CD4-positive, alpha-beta T cell treated with Interleukin-1 beta for 1 hour (primary cell): ENCODE data around the gene SNX19.
"Not testable (repeated sequence)": the region's sequence is repeated elsewhere in the genome, so short reads cannot be mapped to it uniquely, and the experiment has no call there.

Experiments
- DNase-seq, 2 donors: peaks; one replicate each; pipeline ENCODE4 v3.0.0-alpha.2; 2020 to 2022

Gene SNX19

GRCh38 chr11:130916238-130916855 is at the start of gene SNX19:
Gene SNX19, minus strand, starts transcription at chr11:130916479. Its CDS starts 540 bp downstream, at chr11:130915939.
- DNase-seq = peak; percentile 92 to 93

GRCh38 chr11:130964058-130964792 is 47.9 kb upstream of the SNX19 start:
- DNase-seq = no peak

- DNase-seq = no peak
Measured at GRCh38 chr11:130947889-130948288, 31.6 kb upstream of the SNX19 start.

GRCh38 chr11:130947481-130947880 is 31.2 kb upstream of the SNX19 start:
- no peak for DNase-seq

- DNase-seq = no peak
Measured at GRCh38 chr11:130947058-130947457, 30.8 kb upstream of the SNX19 start.

- no peak for DNase-seq
Measured at GRCh38 chr11:130945896-130946295, 29.6 kb upstream of the SNX19 start.

GRCh38 chr11:130940706-130941105 is 24.4 kb upstream of the SNX19 start:
- DNase-seq = no peak

- no peak for DNase-seq
Measured at GRCh38 chr11:130937051-130937450, 20.8 kb upstream of the SNX19 start.

GRCh38 chr11:130932086-130932712 is 15.9 kb upstream of the SNX19 start:
- no peak for DNase-seq

- no peak for DNase-seq
Measured at GRCh38 chr11:130924750-130925149, 8.5 kb upstream of the SNX19 start.

GRCh38 chr11:130920612-130921011 is 4.3 kb upstream of the SNX19 start:
- DNase-seq = not testable (repeated sequence)

GRCh38 chr11:130918081-130918480 is 1.8 kb upstream of the SNX19 start:
- no peak for DNase-seq

- no peak for DNase-seq
Measured at GRCh38 chr11:130916910-130917309, 631 bp upstream of the SNX19 start.

- no peak for DNase-seq
Measured at GRCh38 chr11:130915603-130916237, 559 bp downstream of the SNX19 start.

- DNase-seq = no peak
Measured at GRCh38 chr11:130913268-130913667, 3.0 kb downstream of the SNX19 start.

- no peak for DNase-seq
Measured at GRCh38 chr11:130912552-130912951, 3.7 kb downstream of the SNX19 start.

GRCh38 chr11:130911306-130911705 is 5.0 kb downstream of the SNX19 start:
- no peak for DNase-seq

- no peak for DNase-seq
Measured at GRCh38 chr11:130909650-130910049, 6.6 kb downstream of the SNX19 start.

- DNase-seq = no peak
Measured at GRCh38 chr11:130908770-130909625, 7.3 kb downstream of the SNX19 start.

- DNase-seq = no peak
Measured at GRCh38 chr11:130908061-130908460, 8.2 kb downstream of the SNX19 start.

- no peak for DNase-seq
Measured at GRCh38 chr11:130907229-130907628, 9.1 kb downstream of the SNX19 start.

- DNase-seq = no peak
Measured at GRCh38 chr11:130906616-130907015, 9.7 kb downstream of the SNX19 start.

GRCh38 chr11:130905512-130905911 is 10.8 kb downstream of the SNX19 start:
- DNase-seq = no peak
